Measurements from ENCODE around the gene HTATSF1.
A peak's percentile ranks its signal among the peaks of the same experiment; 100 is the strongest.

Gene HTATSF1

DNA sequence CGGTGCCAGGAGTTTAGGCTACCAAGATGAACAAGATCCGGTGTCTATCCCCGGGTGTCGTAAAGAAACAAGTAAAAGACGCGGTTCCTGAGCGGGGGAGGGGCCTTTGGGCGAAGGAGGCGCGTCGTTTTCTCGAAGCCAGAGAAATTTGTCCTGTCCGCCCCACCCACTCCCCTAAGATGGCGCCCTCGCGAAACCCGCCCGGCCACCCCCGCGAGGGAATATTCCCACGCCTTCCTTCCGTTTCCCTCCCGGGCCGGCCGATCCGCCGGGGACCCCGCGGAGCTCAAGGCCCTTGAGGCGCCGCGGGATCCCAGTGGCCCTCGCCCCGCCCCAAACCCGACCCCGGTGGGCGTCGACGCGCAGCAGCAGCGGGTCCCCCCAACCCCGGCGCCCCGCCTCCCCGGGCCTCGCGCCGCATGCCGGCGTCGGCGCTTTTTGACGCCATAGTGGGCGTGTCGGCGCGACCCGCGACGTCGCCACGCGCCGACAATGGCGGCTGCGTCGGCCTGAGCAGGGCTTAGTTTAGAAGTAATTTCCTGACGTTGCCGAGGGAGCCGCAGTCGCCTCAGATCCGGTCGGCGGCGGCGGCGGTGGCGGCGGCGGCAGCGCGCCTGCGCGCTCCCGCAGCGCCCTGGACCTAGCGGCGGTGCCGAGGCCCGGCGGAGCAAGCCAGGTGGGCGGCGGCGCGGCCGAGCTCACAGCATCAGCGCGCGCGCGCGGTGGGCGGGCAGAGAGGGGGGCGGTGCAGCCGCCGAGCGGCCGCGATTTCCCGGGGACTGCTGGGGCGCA lies 432 bp upstream of the HTATSF1 start:
- peak; percentile 61 for DNase-seq

DNA sequence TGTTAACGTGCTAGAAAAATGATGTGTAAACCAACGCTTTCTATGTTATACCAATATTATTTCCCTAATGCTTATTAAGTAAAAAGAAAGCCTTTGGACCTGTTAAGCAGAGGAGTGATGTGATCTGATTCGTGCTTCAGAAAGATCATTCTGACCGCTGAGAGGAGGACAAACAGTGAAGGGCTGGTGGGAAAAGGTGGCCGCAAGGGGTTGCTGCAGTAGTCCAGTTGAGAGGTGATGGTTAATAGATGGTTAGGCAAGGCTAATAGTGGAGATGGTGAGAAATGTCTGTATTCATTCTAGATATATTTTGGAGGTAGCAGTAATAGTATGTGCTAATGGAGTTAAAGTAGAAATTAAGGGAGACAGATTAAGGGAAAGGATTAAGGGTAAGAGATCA lies 21.7 kb downstream of the HTATSF1 start:
- DNase-seq = no peak

DNA sequence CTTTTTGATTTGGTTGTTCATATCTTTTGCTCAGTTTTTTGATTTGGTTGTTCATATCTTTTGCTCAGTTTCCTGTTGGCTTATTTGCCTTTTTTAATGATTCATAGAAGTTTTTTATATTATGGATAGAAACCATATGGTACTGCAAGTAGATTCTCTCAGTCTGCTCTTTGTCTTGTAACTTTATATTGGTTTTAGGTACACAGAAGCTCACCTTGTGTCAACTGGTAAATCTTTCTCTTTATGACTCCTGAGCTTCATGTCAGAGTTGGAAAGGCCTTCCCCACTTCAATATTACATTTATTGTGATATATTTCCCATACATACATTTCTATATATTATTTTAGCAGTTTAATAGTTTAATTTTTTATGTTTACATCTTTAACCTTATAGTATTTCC lies 26.4 kb downstream of the HTATSF1 start:
- DNase-seq = no peak

DNA sequence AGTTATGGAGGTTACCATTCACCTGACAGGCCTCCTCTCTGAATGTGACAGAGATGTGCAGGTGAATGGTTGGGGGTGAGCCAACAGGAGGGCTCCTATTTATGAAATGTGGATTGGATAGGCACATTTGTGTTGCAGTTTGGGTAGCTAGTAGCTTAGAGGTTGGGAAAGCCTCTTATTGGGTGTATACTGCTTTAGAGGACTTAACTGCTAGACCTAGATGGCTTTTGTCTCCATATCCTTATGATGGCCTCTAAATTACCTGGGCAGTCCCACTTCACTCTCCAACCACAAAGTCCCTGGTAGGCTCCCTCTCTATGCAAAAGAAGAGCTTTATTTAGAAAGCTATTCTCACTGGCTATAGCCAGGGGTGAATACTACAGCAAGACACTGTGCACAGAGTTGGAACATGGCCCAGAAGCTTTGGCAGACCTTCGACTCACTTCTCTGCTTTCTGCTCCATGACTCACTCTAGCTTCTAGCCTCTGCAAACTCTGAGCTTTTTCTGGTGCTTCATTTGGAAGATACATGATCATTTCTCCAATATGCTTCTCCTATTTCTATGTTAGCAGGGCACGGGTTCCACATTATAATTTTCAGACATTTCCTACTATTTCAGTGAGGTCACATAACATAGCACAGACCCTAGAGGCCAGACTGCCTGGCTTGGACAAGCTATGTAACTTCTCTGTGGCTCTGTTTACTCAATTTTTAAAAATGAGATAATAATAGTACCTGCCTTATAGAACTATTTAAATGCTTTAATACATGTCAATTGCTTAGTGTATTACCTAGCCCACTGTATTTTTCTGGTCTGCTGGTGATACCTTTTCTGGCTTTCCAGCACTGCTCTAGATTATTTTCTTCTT lies 28.6 kb downstream of the HTATSF1 start:
- DNase-seq = no peak

DNA sequence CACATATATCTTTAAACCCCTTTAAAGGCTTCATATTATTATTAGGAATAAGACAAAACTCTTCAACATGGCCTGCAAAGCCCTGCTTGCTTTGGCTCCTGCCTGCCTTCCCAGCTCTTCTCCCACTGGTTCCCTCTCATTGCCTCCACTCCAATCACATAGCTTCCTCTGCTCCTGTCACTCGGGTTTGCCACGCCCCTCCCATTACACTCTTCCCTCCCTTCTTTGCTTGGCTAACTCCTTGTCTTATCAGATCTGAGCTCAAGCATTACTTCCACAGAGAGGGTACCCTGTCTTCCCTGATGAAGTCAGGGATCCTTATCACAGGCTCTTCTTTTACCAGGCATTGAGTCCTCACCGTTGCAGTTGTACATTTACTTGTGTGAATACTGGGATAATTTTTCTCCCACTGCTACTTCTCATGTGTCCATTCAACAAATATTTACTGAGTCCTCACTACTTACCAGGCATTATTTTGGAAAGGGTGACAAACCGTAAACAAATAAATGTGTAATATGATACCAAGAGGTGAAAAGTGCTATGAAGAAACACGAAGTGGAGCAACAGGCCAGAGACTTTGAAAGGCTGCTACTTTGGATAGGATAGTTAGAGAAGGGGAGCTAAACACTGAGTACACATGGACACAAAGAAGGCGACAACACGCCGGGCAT lies 31.4 kb downstream of the HTATSF1 start:
- no peak for DNase-seq

DNA sequence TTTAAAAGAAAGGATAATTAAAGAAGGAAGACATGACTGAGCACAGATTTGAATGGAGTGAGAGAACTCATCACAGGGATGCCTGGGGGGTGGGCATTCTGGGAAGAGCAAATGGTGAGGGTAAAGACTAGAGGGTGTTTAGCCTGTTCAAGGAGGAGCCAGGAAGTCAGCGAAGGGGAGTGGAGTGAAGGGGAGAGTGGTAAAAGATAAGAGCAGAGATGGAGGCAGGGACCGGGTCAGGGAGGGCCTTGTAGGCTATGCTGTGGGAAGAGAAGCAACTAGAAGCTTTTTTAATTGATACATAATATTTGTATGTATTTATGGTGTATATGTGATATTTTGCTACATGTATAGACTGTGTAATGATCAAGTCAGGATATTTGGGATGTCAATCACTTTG lies 32.4 kb downstream of the HTATSF1 start:
- no peak for DNase-seq

DNA sequence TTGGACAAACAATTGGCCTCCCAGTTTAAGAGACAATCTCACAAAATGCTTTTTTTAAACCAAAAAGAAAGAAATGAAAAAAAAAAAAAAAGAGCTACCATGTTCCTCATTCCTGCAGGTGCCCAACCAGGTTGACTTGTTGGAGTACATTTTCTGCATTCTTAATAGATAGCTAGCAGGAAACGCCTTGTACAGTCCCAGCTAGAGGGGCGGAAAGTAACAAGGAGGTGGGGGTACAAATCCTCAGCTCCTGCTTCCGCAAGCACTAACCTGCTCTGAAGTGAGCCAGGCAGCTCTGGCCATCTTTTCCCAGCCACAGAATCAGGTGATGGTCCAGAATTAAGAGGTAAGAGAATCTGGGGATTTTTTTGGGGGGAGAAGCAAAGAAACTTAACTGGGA lies 34.6 kb downstream of the HTATSF1 start, which contains the start of gene VGLL1:
VGLL1 (plus strand) TSS at position 265 of the 400 bp plus-strand sequence. CDS start 3,806 bp downstream, outside the sequence.
- DNase-seq = no peak

DNA sequence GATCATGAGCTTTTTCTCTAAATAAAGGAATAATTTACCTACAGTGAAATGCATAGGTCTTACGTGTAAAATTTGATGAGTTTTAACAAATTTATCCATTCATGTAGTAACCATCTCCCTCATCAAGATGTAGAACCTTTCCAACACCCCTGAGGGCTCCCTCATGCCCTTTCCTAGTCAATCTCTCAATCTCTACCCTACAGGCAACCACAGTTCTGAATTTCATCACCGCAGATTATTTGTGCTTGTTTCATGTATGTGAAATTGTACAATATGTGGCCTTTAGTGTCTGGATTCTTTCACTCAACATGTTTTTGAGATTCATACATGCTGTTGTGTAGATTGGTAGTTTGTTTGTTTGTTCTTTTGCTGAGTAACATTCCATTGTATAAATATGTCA lies 36.7 kb downstream of the HTATSF1 start:
- no peak for DNase-seq

DNA sequence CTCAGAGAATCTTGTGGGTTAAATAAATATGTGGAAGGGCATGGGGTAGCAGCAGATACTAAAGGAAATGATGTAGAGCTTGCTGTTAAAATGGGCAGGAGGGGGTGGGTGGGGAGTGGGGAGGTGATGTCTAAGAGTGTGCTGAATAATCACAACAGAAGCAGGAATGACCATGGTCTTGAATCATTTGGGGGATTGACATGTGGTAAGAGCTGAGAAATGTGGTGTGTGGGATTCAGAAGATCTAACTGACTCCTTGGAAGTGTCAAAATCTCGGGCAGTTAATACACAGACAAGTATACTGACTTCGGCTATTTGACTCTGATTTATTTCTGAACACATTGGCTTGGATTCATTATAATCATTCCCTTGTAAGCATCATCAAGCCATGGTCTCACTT lies 41.4 kb downstream of the HTATSF1 start:
- no peak for DNase-seq

DNA sequence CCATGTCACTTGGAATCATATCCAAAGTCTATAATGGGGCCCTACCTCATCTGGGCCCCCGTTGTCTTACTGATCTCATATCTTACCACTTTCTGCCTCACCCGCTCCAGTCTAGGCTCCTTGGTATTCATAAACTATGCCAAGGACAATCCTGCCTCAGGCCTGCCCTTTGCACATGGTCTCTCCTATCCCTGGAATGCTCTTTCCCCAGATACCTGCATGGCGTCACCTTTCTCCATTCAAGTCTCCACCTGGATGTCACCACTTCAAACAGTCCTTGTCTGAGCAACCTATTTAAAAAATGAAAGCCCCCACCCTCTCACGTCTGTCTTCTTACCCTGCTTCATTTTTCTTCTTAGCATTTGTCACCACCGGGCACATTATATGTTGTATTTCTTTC lies 42.8 kb downstream of the HTATSF1 start:
- DNase-seq = no peak

DNA sequence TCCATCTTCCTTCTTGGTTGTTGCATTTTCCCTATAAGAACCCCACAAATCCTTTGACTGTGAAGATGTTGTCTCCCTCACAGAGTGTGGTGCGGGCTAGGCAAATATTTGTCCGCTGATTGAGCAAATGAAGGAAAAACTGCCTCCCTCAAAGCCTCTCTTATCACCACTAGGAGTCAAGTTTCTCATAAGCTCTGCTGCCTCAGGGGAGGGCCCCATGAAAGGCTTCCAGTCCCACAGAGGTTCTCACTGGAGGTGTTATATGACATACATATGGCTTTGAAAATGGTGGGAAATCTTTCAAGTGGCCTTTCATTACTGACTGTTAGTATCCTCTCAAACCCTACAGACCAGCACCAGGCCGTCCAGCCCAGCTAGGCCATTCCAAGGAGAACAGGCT lies 43.9 kb downstream of the HTATSF1 start:
- no peak for DNase-seq

DNA sequence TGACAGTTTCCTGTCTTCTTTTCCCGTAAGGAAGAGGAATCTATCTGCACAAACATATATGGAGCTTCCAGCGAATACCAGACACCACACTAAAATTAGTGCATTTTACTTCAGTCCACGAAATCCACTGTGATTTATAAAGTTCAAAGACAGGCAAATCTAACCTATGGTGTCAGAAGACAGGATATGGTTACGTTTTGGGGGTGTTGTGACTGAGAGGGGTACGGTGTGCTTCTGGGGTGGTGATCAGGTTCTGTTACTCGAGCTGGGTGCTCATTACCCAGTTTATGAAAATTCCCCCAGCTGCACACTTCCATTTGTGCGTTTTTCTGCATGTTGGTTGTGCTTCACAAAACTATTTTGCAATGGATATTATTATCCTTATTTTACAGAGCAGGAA lies 44.9 kb downstream of the HTATSF1 start:
- DNase-seq = no peak

DNA sequence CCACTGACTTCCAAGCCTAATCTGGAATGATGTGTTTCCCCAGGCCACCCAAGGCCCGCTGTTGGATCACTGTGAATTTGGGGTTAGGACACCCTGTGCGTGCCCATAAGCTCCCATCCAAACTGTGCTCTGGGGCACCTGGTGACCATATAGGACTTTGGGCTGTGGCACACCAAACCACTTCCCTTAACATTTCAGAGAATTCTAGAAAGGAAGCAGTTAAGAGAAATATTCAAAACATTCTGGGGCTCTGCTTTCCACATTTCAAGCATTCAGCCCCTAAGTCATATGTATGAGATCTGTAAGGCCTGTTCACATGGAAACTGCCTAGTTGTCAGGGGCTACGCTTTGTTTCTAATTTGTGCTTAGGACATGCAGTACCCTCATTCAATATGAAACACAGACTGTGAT lies 49.0 kb downstream of the HTATSF1 start:
- DNase-seq = no peak

DNA sequence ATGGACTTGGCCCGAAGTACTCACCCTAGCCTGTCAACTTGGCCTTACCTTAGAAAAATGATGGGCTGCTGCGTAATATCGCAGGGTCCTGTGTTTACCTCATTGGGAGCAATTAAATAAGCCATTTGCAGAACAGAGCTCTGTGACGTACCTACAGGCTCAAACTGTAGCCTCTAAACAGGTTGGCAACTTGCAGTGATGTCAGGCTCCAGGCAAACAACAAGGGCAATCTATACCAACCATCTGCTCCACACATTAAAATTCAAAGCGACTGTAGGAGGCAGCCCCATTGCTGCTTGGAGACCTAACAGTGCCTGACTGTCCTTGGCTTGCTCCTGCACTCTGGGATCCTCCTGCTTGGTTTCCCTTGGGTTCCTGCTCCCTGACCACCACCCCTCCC lies 51.8 kb downstream of the HTATSF1 start:
- DNase-seq = no peak

DNA sequence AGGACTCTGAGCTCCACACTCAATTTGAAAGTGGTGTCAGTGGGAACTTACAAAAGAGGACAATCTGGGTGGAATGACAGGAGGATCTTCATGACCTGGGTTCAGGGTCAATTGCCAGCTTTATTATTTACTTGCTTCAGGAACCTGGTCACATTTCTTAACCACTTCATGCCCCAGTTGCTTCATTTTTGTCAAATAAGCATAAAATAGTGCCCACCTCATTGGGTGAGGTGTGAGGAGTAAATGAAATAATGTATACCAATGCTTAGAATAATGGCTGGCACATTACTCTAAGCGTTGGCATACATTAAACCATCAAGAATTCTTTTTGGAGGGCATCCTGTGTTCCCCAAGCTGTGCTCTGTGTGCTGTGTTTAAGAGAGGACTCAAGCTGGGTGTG lies 54.0 kb downstream of the HTATSF1 start:
- DNase-seq = no peak

DNA sequence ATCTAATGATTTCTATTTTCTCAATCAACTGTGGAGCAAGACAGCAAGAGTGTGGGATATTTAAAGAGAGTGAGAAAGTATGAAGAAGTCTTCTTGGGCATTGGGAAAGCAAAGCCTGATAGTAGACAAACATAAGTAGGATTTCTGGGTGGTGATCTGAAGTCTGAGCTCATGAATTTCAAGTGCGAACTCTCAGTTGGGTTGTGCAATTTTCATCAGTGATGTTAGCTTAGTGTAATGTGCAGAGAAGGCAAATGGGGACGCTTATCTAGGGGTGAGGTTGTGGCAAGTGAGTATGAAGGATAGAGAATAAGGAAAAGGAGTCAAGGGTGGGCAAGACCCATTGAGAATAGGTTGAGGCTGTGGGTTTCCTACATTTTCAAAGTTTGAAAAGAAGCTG lies 58.3 kb downstream of the HTATSF1 start:
- DNase-seq = no peak
